Effector CD8-positive, alpha-beta T cell (primary cell): Measurements from ENCODE around the gene CACNB1.
A peak's percentile ranks its signal among the peaks of the same experiment; 100 is the strongest.

Source experiments
- DNase-seq: peaks from one replicate; lab custom pipeline; 2025; lab: John Stamatoyannopoulos, UW
- total RNA-seq, 4 experiments: gene quantifications; one replicate each; lab custom pipeline; 2026; lab: John Stamatoyannopoulos, UW

The CACNB1 gene
- 16.6 to 27.5 (median 20.0) reads per million in 4 experiments for total RNA-seq

GRCh38 chr17:39197380-39198185, at the start of gene CACNB1:
CACNB1 (minus strand) TSS chr17:39197669; CDS start chr17:39197495, 174 bp downstream.
- DNase-seq: peak; percentile 68

- DNase-seq: no peak
These were observed 48.8 kb upstream of the CACNB1 start for GRCh38 chr17:39246274-39246673.

GRCh38 chr17:39244600-39245570, 47.4 kb upstream of the CACNB1 start:
- peak; percentile 85 for DNase-seq

- no peak for DNase-seq
These were observed 46.6 kb upstream of the CACNB1 start for GRCh38 chr17:39244016-39244599.

GRCh38 chr17:39243155-39243554, 45.7 kb upstream of the CACNB1 start:
- DNase-seq: no peak

GRCh38 chr17:39240631-39241030, 43.2 kb upstream of the CACNB1 start:
- DNase-seq: no peak

GRCh38 chr17:39239640-39240314, 42.3 kb upstream of the CACNB1 start:
- peak; percentile 42 for DNase-seq

- DNase-seq: peak; percentile 74
These were observed 41.0 kb upstream of the CACNB1 start for GRCh38 chr17:39238311-39238972.

- DNase-seq: no peak
These were observed 40.1 kb upstream of the CACNB1 start for GRCh38 chr17:39237586-39237985.

GRCh38 chr17:39236981-39237441, 39.5 kb upstream of the CACNB1 start:
- DNase-seq: no peak

GRCh38 chr17:39236450-39236927, 39.0 kb upstream of the CACNB1 start:
- no peak for DNase-seq

GRCh38 chr17:39235555-39236449, 38.3 kb upstream of the CACNB1 start:
- DNase-seq: no peak

GRCh38 chr17:39231591-39232551, 34.4 kb upstream of the CACNB1 start:
- peak; percentile 48 for DNase-seq

GRCh38 chr17:39231091-39231561, 33.7 kb upstream of the CACNB1 start:
- DNase-seq: no peak

GRCh38 chr17:39230361-39230760, 32.9 kb upstream of the CACNB1 start:
- no peak for DNase-seq

- no peak for DNase-seq
These were observed 31.9 kb upstream of the CACNB1 start for GRCh38 chr17:39229274-39229913.

GRCh38 chr17:39227364-39227919, 30.0 kb upstream of the CACNB1 start:
- DNase-seq: no peak
